Measurements from ENCODE around the gene RTN4RL1. TPM values are rescaled to one million over a fixed set of nuclear protein-coding genes. Genes with fewer than 3 reads are reported as not detected.

Gene RTN4RL1
- total RNA-seq, 2 donors from 2014 or later = 18.2 to 19.6 TPM

DNA sequence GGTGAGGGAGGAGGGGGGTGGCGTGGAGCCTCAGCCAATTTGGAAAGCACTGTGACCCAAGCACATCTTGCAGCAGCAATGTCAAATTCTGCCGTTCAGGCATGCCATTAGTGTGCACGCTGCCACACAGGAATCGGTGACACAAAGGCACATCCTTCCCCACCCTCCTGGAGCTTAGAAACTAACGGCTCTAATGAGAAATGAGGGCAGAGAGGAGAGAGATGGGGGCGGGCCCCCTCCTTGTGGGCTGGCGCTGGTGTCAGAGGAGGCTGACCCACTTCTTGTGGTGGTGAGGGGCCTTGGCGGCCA lies 94.8 kb downstream of the RTN4RL1 start:
- H3K9ac ChIP-seq (ENCODE audit: extremely low read depth, low read length, poor library complexity, severe bottlenecking) = no peak overlapping the region

DNA sequence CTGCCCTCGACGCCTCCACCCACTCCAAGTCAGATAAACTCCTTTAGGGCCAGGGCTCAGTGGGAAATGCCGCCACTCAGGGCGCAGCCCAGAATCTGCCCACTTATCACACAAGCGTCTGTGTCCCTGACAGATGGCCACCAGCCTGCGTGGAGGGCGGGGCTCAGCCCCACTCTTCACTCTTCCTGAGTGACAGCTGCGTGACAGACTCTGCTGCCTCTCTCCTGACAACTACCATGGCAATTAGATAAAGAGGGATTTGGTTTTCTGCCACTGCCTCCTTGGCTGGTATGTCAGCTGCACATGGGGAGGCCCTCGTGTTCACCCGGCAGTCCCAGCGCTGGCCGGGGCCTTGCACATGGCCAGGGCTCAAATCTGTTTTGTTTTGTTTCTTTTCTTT lies 96.2 kb downstream of the RTN4RL1 start:
- peaks cover 13% of the 10 kb centered on the region for H3K4me1 Mint-ChIP-seq

More for the DNA sequence above, 94.8 kb downstream of the RTN4RL1 start:
- Histone ChIP-seq H3K9me3 (ENCODE audit: control insufficient read depth, low read length) (no peaks in the 10 kb centered on the region), H3K36me3 (ENCODE audit: control insufficient read depth, insufficient read depth, low read length) (no peaks in the 10 kb centered on the region), H3K27ac (ENCODE audit: low read depth, low read length) (no peak overlapping the region), H3K4me1 (ENCODE audit: control insufficient read depth, insufficient read depth, low read length) (peaks cover 3% of the 10 kb centered on the region), H3K27me3 (ENCODE audit: control insufficient read depth, insufficient read depth, low read length, poor library complexity, severe bottlenecking) (no peaks in the 10 kb centered on the region), H3K4me3 (ENCODE audit: low read length) (no peak overlapping the region)
- DNase-seq = no peak
- Mint-ChIP-seq H3K4me3 (no peak overlapping the region), H3K36me3 (ENCODE audit: low read depth) (no peaks in the 10 kb centered on the region), H3K27me3 (ENCODE audit: insufficient read depth) (peaks cover 13% of the 10 kb centered on the region), H3K4me1 (peaks cover 18% of the 10 kb centered on the region), H3K9me3 (no peaks in the 10 kb centered on the region), H3K27ac (no peak overlapping the region)
- TF ChIP-seq, protein P1, sequence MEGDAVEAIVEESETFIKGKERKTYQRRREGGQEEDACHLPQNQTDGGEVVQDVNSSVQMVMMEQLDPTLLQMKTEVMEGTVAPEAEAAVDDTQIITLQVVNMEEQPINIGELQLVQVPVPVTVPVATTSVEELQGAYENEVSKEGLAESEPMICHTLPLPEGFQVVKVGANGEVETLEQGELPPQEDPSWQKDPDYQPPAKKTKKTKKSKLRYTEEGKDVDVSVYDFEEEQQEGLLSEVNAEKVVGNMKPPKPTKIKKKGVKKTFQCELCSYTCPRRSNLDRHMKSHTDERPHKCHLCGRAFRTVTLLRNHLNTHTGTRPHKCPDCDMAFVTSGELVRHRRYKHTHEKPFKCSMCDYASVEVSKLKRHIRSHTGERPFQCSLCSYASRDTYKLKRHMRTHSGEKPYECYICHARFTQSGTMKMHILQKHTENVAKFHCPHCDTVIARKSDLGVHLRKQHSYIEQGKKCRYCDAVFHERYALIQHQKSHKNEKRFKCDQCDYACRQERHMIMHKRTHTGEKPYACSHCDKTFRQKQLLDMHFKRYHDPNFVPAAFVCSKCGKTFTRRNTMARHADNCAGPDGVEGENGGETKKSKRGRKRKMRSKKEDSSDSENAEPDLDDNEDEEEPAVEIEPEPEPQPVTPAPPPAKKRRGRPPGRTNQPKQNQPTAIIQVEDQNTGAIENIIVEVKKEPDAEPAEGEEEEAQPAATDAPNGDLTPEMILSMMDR (conservative IDR thresholded peaks at IDR 0.05) = no peak
- 87 to 89% methylated on average over 4 to 8 of the region's 8 CpGs for WGBS, 2 experiments (ENCODE audit: insufficient coverage in 1 of 2, insufficient read length in 1 of 2)

DNA sequence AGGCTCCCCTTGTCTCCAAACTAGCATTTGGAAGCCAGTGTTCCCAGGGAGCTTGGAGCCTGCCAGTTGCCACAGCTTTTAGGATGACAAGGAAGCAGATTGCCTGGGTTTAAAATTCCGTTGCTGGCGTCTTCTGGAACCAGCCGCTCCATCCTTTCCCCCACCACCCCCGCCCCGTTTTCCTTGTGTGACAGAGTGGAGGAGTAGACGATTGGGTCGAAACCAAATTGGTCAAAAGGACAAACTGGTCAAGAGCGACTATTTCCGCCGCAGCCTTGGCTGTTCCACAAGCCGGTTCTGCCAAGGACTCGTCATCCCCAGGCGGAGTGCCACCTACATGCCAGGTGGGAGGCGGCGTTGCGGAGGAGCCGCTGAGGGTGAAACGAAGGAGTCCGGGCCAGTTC lies 104.2 kb downstream of the RTN4RL1 start:
- Histone ChIP-seq H3K4me3 (ENCODE audit: low read length) (no peak overlapping the region), H3K9ac (ENCODE audit: extremely low read depth, low read length, poor library complexity, severe bottlenecking) (no peak overlapping the region), H3K27ac (ENCODE audit: low read depth, low read length) (no peak overlapping the region), H3K27me3 (ENCODE audit: control insufficient read depth, insufficient read depth, low read length, poor library complexity, severe bottlenecking) (no peaks in the 10 kb centered on the region), H3K36me3 (ENCODE audit: control insufficient read depth, insufficient read depth, low read length) (no peaks in the 10 kb centered on the region), H3K9me3 (ENCODE audit: control insufficient read depth, low read length) (no peaks in the 10 kb centered on the region), H3K4me1 (ENCODE audit: control insufficient read depth, insufficient read depth, low read length) (peaks cover 4% of the 10 kb centered on the region)
- 96% methylated on average over 15 to 19 of the region's 19 CpGs for WGBS, 2 experiments (ENCODE audit: insufficient coverage in 1 of 2, insufficient read length in 1 of 2)
- Mint-ChIP-seq H3K27ac (no peak overlapping the region), H3K4me1 (peaks cover 19% of the 10 kb centered on the region), H3K27me3 (ENCODE audit: insufficient read depth) (peaks cover 5% of the 10 kb centered on the region), H3K4me3 (no peak overlapping the region), H3K9me3 (no peaks in the 10 kb centered on the region), H3K36me3 (ENCODE audit: low read depth) (no peaks in the 10 kb centered on the region)
- no peak for DNase-seq
- TF ChIP-seq, protein P1 (conservative IDR thresholded peaks at IDR 0.05) = no peak

More for the DNA sequence above, 96.2 kb downstream of the RTN4RL1 start:
- no peak overlapping the region for H3K27ac Mint-ChIP-seq
- peaks cover 11% of the 10 kb centered on the region for H3K27me3 Mint-ChIP-seq (ENCODE audit: insufficient read depth)
- H3K9me3 Mint-ChIP-seq = no peaks in the 10 kb centered on the region
- 87 to 92% methylated on average over 7 to 12 of the region's 12 CpGs for WGBS, 2 experiments (ENCODE audit: insufficient coverage in 1 of 2, insufficient read length in 1 of 2)
- no peaks in the 10 kb centered on the region for H3K9me3 ChIP-seq (ENCODE audit: control insufficient read depth, low read length)
- no peaks in the 10 kb centered on the region for H3K27me3 ChIP-seq (ENCODE audit: control insufficient read depth, insufficient read depth, low read length, poor library complexity, severe bottlenecking)
- DNase-seq = no peak
- H3K9ac ChIP-seq (ENCODE audit: extremely low read depth, low read length, poor library complexity, severe bottlenecking) = no peak overlapping the region
- H3K36me3 Mint-ChIP-seq (ENCODE audit: low read depth) = no peaks in the 10 kb centered on the region
- TF ChIP-seq, protein P1 (conservative IDR thresholded peaks at IDR 0.05) = no peak
- no peaks in the 10 kb centered on the region for H3K36me3 ChIP-seq (ENCODE audit: control insufficient read depth, insufficient read depth, low read length)
- no peak overlapping the region for H3K4me3 ChIP-seq (ENCODE audit: low read length)
- no peak overlapping the region for H3K4me3 Mint-ChIP-seq
- H3K4me1 ChIP-seq (ENCODE audit: control insufficient read depth, insufficient read depth, low read length) = peaks cover 3% of the 10 kb centered on the region
- H3K27ac ChIP-seq (ENCODE audit: low read depth, low read length) = no peak overlapping the region

Measured in endodermal cell (in vitro differentiated cells).